Activated CD4-positive, CD25-positive, alpha-beta regulatory T cell treated with anti-CD3 and anti-CD28 coated beads, Interleukin-2, amount 50 U/mL, for 16 hours (primary cell): ENCODE results near the gene RPL14.
A peak's percentile ranks its signal among the peaks of the same experiment; 100 is the strongest.
"Not testable (repeated sequence)": the region's sequence is repeated elsewhere in the genome, so short reads cannot be mapped to it uniquely, and the experiment has no call there.

ENCODE experiments used
- DNase-seq: peaks from one replicate; pipeline ENCODE4 v3.0.0-alpha.2; 2020; ENCODE audit warnings: low read depth, low spot score

Gene RPL14

GRCh38 chr3:40456940-40457823, at the start of gene RPL14:
RPL14 (plus strand) TSS chr3:40457339; CDS start chr3:40457472, 133 bp downstream.
- peak; percentile 94 for DNase-seq

- no peak for DNase-seq
Observed at GRCh38 chr3:40407611-40408010, 49.5 kb upstream of the RPL14 start.

GRCh38 chr3:40414270-40414669, 42.9 kb upstream of the RPL14 start:
- DNase-seq, result no peak

DNA sequence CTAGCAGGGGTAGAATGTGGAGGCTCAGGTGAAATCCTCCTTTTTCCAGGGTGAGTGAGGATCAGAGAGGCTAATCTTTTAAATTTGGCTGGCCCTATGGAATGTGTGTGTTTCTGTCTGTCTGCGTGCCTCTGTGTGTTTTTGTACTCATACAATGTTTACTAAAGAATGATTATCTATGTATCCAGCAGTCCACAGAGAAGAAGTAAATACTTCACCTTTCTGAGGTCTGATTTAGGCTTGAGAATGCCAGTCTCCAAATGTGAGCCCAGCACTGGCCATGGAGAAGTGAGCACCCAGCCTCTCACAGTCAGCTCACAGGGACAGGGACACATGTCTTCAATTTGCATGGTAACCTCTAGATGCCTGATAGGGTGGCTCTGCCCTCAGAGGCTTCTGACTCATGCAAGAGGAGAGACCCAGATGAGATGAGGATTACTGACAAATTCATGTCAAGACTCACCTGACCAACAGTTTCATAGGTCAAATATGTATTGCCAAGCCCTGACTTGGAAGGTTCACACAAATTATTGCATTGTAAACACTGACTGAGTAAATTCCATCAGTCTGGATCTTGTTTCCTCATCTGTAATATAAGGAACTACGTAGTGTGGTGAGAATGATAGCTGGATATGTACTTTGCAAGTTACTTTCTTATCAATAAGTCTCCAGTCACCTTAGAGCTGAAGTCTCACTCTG, 39.1 kb upstream of the RPL14 start:
- no peak for DNase-seq

DNA sequence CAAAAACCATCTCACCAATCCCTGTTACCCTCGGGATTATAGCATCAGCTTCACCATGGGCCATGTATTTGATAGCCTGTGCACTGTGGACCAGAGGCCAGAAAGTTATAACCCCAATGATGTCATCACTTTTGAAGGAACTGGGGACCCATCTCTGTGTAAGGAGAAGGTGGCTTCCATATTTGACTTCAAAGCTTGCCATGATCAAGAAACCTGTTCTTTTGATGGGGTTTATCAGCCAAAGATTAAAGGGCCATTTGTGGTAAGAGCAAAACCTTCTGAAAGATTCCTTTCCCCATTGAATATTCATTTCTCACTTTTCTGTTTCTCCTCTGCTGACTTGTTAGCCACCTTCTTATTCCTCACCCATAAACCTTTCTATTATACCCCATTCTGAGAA, 34.3 kb upstream of the RPL14 start:
- DNase-seq, result no peak

GRCh38 chr3:40427045-40427669, 30.0 kb upstream of the RPL14 start:
- no peak for DNase-seq

- DNase-seq, result no peak
Observed at GRCh38 chr3:40432793-40433192, 24.3 kb upstream of the RPL14 start.

GRCh38 chr3:40437889-40438288, 19.2 kb upstream of the RPL14 start:
- no peak for DNase-seq

DNA sequence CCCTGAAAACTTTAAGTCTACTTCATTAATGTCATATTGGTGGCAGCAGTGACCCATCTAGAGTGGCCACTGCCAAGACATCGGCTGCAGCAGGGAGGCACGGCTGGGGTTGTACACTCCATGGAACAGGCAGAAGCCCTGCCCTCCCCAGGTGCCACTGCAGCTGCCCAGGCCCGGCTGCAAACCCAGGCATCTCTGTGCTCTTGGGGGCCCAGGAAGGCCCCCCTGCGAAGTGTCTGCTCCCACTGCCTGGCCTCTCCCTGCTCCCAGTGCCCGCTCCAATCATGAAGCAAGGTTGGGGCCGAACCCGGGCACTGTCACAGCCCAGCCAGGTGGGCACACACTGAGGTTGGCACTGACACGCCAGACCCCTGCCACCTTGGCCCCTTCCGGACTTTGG, 12.1 kb upstream of the RPL14 start:
- no peak for DNase-seq

- no peak for DNase-seq
Observed at GRCh38 chr3:40445880-40446279, 11.3 kb upstream of the RPL14 start.

DNA sequence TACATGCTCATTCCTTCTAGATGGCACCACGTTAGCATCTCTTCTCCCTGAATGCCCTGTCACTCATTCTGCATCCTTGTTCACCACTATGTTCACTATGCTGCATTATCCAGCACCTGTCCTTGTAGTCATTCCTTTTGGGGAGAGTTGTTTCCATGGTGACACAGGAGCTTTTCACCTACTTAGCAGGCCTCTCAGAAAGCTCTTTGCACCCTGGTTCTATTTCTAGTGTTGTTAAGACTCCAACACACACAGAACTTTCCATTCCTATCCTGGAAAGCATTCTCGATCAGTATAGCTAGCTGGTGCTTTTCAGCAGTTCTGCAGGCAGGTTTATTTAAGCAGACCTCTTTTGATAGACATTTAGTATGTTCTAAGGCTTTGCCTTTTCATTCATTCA, 6.7 kb upstream of the RPL14 start:
- DNase-seq, result no peak

GRCh38 chr3:40451551-40451950, 5.6 kb upstream of the RPL14 start:
- DNase-seq, result no peak

DNA sequence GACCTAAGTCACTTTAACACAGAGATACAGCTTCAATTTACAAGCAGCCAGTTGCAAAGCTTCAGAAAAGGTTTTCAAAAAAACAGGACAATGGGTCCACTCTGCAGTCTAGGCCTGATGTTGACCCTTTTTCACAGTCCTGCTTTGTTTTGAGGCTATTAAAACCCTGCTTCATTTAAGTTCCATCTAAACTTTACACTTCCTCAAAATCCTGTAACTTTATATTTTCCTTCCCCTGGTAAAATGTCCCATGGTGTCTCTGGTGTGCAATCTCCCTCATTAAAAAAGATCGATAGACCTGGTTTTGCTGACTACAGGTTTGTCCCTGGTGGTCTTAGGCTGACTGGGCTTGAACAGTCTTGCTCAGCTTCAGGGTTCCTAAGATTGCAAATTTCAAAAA, 5.1 kb upstream of the RPL14 start:
- DNase-seq, result no peak

DNA sequence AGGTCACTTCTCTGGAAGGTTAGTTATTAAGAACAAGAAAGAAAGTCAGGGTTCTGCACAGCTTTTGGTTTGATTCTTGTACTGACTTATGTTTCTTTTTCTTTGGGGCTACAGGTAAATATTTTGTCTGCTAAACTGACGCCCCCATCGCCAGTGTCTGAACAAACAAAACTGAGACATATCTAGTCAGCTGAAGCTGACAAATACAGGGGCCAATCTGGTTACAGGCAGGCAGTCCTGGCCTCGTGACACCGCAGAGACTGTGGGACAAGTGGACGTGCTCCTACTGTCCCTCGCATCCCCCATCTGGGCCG, 4.6 kb upstream of the RPL14 start:
- DNase-seq, result no peak

DNA sequence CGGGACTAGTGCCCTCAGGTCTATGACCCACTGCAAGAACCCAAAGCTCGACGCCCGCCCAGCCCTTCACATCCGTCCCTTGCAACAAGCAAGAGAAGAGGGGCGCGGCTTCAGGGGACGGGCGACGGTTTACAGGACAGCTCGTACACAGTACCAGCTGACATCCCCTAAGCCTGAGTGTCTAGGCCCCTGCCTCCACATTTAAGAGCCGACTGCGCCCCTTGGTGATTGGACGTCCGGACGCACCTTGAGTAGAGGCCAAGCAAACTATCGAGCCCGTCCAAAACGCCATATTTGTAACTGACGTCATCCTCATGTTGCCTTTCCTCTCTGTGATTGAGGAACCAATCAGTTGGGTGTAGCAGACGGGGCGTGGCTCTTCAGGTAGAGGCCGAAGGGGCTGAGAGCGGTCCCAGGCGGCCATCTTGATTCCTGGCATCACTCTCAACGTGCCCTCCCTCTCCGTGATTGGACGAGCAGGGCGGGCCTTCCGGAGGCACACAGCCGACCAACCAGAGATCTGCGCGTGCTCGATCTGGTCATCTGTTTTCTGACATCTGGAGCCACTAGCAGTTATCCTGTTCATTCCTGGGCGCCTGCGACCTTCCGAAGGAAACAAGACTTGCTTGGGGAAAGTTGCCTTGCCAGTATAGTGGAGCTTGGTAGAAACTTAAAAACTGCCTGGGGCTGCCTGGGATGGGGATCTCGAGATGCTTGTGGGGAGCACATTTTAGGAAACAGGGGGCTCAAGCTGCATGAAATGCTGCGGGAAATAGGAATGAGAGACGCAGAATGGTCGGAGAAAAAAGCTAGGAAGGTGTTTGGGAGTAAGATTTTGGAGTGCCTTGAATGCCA, 4.0 kb upstream of the RPL14 start:
- peak; percentile 93 for DNase-seq

DNA sequence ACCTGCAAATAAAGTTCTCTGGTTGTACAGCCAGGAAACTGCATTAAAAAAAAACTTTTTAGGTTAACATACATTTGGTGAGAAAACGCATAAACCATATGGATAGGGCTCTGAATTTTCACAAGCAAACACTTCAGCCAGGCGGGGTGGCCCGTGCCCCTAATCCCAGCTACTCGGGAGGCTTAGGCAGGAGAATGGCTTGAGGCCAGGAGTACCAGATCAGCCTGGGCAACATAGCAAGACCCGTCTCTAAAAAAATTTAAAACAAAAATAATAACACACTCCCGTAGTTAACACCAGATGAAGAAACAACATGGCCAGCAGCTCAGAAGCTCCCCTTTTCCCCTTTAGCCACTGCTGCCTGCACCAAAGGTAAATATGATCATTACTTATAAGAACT, 3.2 kb upstream of the RPL14 start:
- no peak for DNase-seq

DNA sequence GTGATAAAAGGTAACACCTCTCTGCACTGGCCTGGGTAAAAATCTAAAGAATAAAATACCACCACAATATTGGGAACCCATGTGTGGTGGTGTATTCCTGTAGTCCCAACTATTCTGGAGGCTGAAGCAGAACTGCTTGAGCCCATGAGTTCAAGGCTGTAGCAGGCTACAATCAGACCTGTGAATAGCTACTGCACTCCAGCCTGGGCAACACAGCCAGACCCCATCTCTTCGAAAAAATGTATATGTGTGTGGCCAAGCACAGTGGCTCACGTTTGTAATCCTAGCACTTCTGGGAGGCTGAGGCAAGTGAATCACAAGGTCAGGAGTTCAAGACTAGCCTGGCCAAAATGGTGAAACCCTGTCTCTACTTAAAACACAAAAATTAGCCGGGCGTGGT, 1.8 kb upstream of the RPL14 start:
- no peak for DNase-seq

GRCh38 chr3:40456279-40456939, 730 bp upstream of the RPL14 start:
- DNase-seq, result no peak

DNA sequence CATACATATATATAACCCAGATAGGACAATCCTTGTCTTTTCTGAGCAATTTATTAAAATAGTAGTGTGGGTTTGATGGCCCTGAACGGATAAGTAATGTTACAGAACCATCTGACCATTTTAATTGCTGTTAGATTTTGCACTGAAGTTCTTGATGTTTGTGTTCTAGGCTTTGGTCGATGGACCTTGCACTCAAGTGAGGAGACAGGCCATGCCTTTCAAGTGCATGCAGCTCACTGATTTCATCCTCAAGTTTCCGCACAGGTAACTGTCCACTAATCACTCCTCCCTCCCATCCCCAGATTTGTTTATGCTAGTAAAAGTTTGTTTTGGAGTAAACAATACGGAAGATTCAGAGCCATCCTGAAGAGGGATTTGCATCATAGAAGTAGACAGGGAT, 1.3 kb downstream of the RPL14 start:
- DNase-seq, result no peak

GRCh38 chr3:40460481-40460880, 3.3 kb downstream of the RPL14 start:
- not testable (repeated sequence) for DNase-seq

DNA sequence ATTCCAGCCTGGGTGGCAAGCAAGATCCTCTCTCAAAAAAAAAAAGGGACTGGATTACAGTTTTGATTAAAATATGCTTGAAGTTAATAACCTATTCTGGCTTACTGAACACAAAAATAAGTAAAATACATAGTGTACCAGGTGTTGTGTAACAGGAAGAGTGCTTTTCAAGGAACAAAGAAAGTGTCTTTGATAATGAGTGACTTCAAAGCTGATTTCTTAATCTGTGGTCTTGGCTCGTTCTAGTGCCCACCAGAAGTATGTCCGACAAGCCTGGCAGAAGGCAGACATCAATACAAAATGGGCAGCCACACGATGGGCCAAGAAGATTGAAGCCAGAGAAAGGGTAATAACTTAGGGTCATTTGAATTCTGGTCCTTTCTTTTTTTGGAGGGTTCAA, 4.0 kb downstream of the RPL14 start:
- no peak for DNase-seq
